ENCODE results near the gene SLC26A11. TPM values are rescaled to one million over a fixed set of nuclear protein-coding genes. Genes with fewer than 3 reads are reported as not detected.

The SLC26A11 gene
- total RNA-seq, 1 donor from 2014 or later = 16.1 TPM

DNA sequence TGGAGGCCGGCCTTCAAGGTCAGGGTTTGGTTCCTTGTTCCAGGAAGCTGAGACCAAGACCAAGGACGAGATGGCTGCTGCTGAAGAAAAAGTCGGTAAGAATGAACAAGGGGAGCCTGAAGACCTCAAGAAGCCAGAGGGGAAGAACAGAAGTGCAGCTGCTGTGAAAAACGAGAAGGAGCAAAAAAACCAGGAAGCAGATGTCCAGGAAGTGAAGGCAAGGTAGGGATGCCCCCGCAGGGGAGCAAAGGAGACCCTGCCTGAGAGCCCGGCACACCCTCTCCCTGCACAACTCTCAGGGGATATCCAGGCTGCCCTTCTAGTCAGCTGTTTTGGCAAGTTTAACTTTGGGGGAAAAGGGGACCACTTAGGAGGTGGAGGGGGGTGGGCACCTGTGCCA is 69.4 kb downstream of the SLC26A11 start:
- Histone ChIP-seq H3K79me2 (ENCODE audit: insufficient read depth, low read length) (no peaks in the 10 kb centered on the region), H3K4me1 (ENCODE audit: insufficient read depth, low read length) (no peaks in the 10 kb centered on the region), H2AFZ (ENCODE audit: low read depth, low read length) (no peak overlapping the region), H3K36me3 (ENCODE audit: insufficient read depth, low read length) (no peaks in the 10 kb centered on the region), H4K20me1 (ENCODE audit: insufficient read depth, low read length) (peaks cover 11% of the 10 kb centered on the region), H3K9me3 (ENCODE audit: insufficient read depth, low read depth, low read length) (no peaks in the 10 kb centered on the region), H3K27ac (ENCODE audit: low read depth, low read length) (no peak overlapping the region), H3K4me2 (ENCODE audit: low read length) (no peak overlapping the region), H3K9ac (ENCODE audit: low read length) (no peak overlapping the region), H3K27me3 (ENCODE audit: insufficient read depth, low read length) (no peaks in the 10 kb centered on the region), H3K4me3 (ENCODE audit: insufficient read depth, low read depth, low read length) (no peak overlapping the region)
- TF ChIP-seq, protein P1, sequence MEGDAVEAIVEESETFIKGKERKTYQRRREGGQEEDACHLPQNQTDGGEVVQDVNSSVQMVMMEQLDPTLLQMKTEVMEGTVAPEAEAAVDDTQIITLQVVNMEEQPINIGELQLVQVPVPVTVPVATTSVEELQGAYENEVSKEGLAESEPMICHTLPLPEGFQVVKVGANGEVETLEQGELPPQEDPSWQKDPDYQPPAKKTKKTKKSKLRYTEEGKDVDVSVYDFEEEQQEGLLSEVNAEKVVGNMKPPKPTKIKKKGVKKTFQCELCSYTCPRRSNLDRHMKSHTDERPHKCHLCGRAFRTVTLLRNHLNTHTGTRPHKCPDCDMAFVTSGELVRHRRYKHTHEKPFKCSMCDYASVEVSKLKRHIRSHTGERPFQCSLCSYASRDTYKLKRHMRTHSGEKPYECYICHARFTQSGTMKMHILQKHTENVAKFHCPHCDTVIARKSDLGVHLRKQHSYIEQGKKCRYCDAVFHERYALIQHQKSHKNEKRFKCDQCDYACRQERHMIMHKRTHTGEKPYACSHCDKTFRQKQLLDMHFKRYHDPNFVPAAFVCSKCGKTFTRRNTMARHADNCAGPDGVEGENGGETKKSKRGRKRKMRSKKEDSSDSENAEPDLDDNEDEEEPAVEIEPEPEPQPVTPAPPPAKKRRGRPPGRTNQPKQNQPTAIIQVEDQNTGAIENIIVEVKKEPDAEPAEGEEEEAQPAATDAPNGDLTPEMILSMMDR (IDR thresholded peaks at IDR 0.05; ENCODE audit: insufficient read depth, low read depth, low read length) = no peak
- no peak for TF ChIP-seq EZH2 (IDR thresholded peaks at IDR 0.05; ENCODE audit: insufficient read depth, low read length)
- H3K9me3 Mint-ChIP-seq (ENCODE audit: unreplicated experiment) = no peaks in the 10 kb centered on the region
- no peak for FAIRE-seq
- DNase-seq (ENCODE audit: low read depth) = no peak
- peaks cover 22% of the 10 kb centered on the region for H3K36me3 Mint-ChIP-seq (ENCODE audit: low read depth, unreplicated experiment)
- no peak overlapping the region for H3K4me3 Mint-ChIP-seq (ENCODE audit: unreplicated experiment)
- H3K4me1 Mint-ChIP-seq (ENCODE audit: low read depth, unreplicated experiment) = peaks cover 3% of the 10 kb centered on the region
- H3K27me3 Mint-ChIP-seq (ENCODE audit: low read depth, unreplicated experiment) = no peaks in the 10 kb centered on the region
- peak overlapping the region; percentile 47 for H3K27ac Mint-ChIP-seq (ENCODE audit: unreplicated experiment)

DNA sequence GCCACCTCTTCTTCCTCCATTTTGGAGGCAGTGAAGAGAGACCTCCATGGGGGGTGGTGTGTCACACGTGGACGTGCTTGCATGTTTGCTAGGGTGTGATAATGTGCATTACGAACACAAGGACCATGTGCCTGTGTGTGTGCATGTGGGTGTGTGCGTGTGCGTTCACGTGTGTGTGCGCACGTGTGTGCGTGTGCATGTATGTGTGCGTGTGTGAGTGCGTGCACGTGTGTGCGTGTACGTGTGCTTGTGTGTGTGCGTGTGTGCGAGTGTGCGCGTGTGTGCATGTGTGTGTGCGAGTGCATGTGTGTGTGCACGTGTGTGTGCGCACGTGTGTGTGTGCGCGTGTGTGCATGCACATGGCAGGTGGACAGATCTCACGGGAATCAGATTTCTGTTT is 69.9 kb downstream of the SLC26A11 start:
- Histone ChIP-seq H3K27me3 (ENCODE audit: insufficient read depth, low read length) (no peaks in the 10 kb centered on the region), H3K4me3 (ENCODE audit: insufficient read depth, low read depth, low read length) (no peak overlapping the region), H3K27ac (ENCODE audit: low read depth, low read length) (no peak overlapping the region), H3K9ac (ENCODE audit: low read length) (no peak overlapping the region), H3K79me2 (ENCODE audit: insufficient read depth, low read length) (no peaks in the 10 kb centered on the region), H4K20me1 (ENCODE audit: insufficient read depth, low read length) (peaks cover 6% of the 10 kb centered on the region), H3K36me3 (ENCODE audit: insufficient read depth, low read length) (no peaks in the 10 kb centered on the region), H2AFZ (ENCODE audit: low read depth, low read length) (no peak overlapping the region), H3K4me2 (ENCODE audit: low read length) (no peak overlapping the region), H3K9me3 (ENCODE audit: insufficient read depth, low read depth, low read length) (no peaks in the 10 kb centered on the region), H3K4me1 (ENCODE audit: insufficient read depth, low read length) (no peaks in the 10 kb centered on the region)
- H3K27me3 Mint-ChIP-seq (ENCODE audit: low read depth, unreplicated experiment) = no peaks in the 10 kb centered on the region
- DNase-seq (ENCODE audit: low read depth) = no peak
- no peak overlapping the region for H3K4me3 Mint-ChIP-seq (ENCODE audit: unreplicated experiment)
- peaks cover 22% of the 10 kb centered on the region for H3K36me3 Mint-ChIP-seq (ENCODE audit: low read depth, unreplicated experiment)
- peaks cover 3% of the 10 kb centered on the region for H3K4me1 Mint-ChIP-seq (ENCODE audit: low read depth, unreplicated experiment)
- TF ChIP-seq, protein P1 (IDR thresholded peaks at IDR 0.05; ENCODE audit: insufficient read depth, low read depth, low read length) = no peak
- TF ChIP-seq EZH2 (IDR thresholded peaks at IDR 0.05; ENCODE audit: insufficient read depth, low read length) = no peak
- H3K9me3 Mint-ChIP-seq (ENCODE audit: unreplicated experiment) = no peaks in the 10 kb centered on the region
- no peak for FAIRE-seq
- H3K27ac Mint-ChIP-seq (ENCODE audit: unreplicated experiment) = no peak overlapping the region

DNA sequence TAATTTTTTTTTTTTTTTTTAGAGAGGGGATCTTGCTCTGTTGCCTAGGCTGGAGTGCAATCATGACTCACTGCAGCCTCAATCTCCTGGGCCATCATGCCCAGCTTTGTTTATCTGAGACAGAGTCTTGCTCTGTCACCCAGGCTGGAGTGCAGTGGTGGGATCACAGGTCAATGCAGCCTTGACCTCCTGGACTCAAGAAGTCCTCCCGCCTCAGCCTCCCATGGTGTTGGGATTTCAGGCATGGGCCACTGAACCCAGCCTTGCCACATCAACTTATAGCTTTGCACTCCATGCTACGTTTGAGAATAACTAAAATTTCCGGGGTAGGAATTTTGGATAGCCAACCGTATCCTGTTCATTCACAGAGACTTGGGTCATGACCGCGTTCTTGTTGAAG is 71.0 kb downstream of the SLC26A11 start:
- TF ChIP-seq, protein P1 (IDR thresholded peaks at IDR 0.05; ENCODE audit: insufficient read depth, low read depth, low read length) = no peak
- TF ChIP-seq EZH2 (IDR thresholded peaks at IDR 0.05; ENCODE audit: insufficient read depth, low read length) = no peak
- no peak overlapping the region for H3K27ac ChIP-seq (ENCODE audit: low read depth, low read length)
- H3K27me3 ChIP-seq (ENCODE audit: insufficient read depth, low read length) = no peaks in the 10 kb centered on the region
- H3K4me1 ChIP-seq (ENCODE audit: insufficient read depth, low read length) = no peaks in the 10 kb centered on the region
- no peak overlapping the region for H2AFZ ChIP-seq (ENCODE audit: low read depth, low read length)
- peaks cover 4% of the 10 kb centered on the region for H4K20me1 ChIP-seq (ENCODE audit: insufficient read depth, low read length)
- no peak overlapping the region for H3K4me2 ChIP-seq (ENCODE audit: low read length)
- H3K9ac ChIP-seq (ENCODE audit: low read length) = no peak overlapping the region
- DNase-seq (ENCODE audit: low read depth) (no peak), FAIRE-seq (no peak)
- Mint-ChIP-seq H3K27ac (ENCODE audit: unreplicated experiment) (no peak overlapping the region), H3K36me3 (ENCODE audit: low read depth, unreplicated experiment) (peaks cover 21% of the 10 kb centered on the region), H3K4me3 (ENCODE audit: unreplicated experiment) (no peak overlapping the region), H3K9me3 (ENCODE audit: unreplicated experiment) (no peaks in the 10 kb centered on the region), H3K27me3 (ENCODE audit: low read depth, unreplicated experiment) (no peaks in the 10 kb centered on the region), H3K4me1 (ENCODE audit: low read depth, unreplicated experiment) (peaks cover 3% of the 10 kb centered on the region)
- H3K4me3 ChIP-seq (ENCODE audit: insufficient read depth, low read depth, low read length) = no peak overlapping the region
- H3K36me3 ChIP-seq (ENCODE audit: insufficient read depth, low read length) = peaks cover 4% of the 10 kb centered on the region
- no peaks in the 10 kb centered on the region for H3K9me3 ChIP-seq (ENCODE audit: insufficient read depth, low read depth, low read length)
- H3K79me2 ChIP-seq (ENCODE audit: insufficient read depth, low read length) = no peaks in the 10 kb centered on the region
